Measurements from ENCODE around the gene KRTAP9-4.

The KRTAP9-4 gene

GRCh38 chr17:41256291-41256685, 6.8 kb downstream of the KRTAP9-4 start:
- TF ChIP-seq SIN3A (IDR thresholded peaks at IDR 0.05; ENCODE audit: borderline replicate concordance, insufficient read depth, low read length) (no peak), REST (IDR thresholded peaks at IDR 0.05; ENCODE audit: insufficient read depth in 1 of 2, low read depth in 2 of 2, low read length in 2 of 2) (no peak), FOXP2 (optimal IDR thresholded peaks at IDR 0.05; ENCODE audit: borderline replicate concordance, extremely low read depth, extremely low read length, insufficient read depth) (no peak)

GRCh38 chr17:41258406-41258805, 8.9 kb downstream of the KRTAP9-4 start:
- TF ChIP-seq POLR2AphosphoS5 (IDR thresholded peaks at IDR 0.05; ENCODE audit: low read depth, low read length), result no peak
- no peak for TF ChIP-seq FOXP2 (optimal IDR thresholded peaks at IDR 0.05; ENCODE audit: borderline replicate concordance, extremely low read depth, extremely low read length, insufficient read depth)
- no peak for TF ChIP-seq TAF1 (IDR thresholded peaks at IDR 0.05; ENCODE audit: borderline replicate concordance, insufficient read depth, low read length)
- TF ChIP-seq REST (IDR thresholded peaks at IDR 0.05; ENCODE audit: insufficient read depth in 1 of 2, low read depth in 2 of 2, low read length in 2 of 2), result no peak
- no peak for TF ChIP-seq SIN3A (IDR thresholded peaks at IDR 0.05; ENCODE audit: borderline replicate concordance, insufficient read depth, low read length)

GRCh38 chr17:41263212-41263611, 13.7 kb downstream of the KRTAP9-4 start:
- no peak for TF ChIP-seq FOXP2 (optimal IDR thresholded peaks at IDR 0.05; ENCODE audit: borderline replicate concordance, extremely low read depth, extremely low read length, insufficient read depth)
- TF ChIP-seq POLR2AphosphoS5 (IDR thresholded peaks at IDR 0.05; ENCODE audit: low read depth, low read length), result no peak
- no peak for TF ChIP-seq TAF1 (IDR thresholded peaks at IDR 0.05; ENCODE audit: borderline replicate concordance, insufficient read depth, low read length)
- no peak for TF ChIP-seq SIN3A (IDR thresholded peaks at IDR 0.05; ENCODE audit: borderline replicate concordance, insufficient read depth, low read length)
- no peak for TF ChIP-seq REST (IDR thresholded peaks at IDR 0.05; ENCODE audit: insufficient read depth in 1 of 2, low read depth in 2 of 2, low read length in 2 of 2)

- TF ChIP-seq FOXP2 (optimal IDR thresholded peaks at IDR 0.05; ENCODE audit: borderline replicate concordance, extremely low read depth, extremely low read length, insufficient read depth) (no peak), SIN3A (IDR thresholded peaks at IDR 0.05; ENCODE audit: borderline replicate concordance, insufficient read depth, low read length) (no peak), POLR2AphosphoS5 (IDR thresholded peaks at IDR 0.05; ENCODE audit: low read depth, low read length) (no peak), TAF1 (IDR thresholded peaks at IDR 0.05; ENCODE audit: borderline replicate concordance, insufficient read depth, low read length) (no peak), REST (IDR thresholded peaks at IDR 0.05; ENCODE audit: insufficient read depth in 1 of 2, low read depth in 2 of 2, low read length in 2 of 2) (no peak)
Observed at GRCh38 chr17:41264599-41264998, 15.1 kb downstream of the KRTAP9-4 start.

GRCh38 chr17:41265078-41265477, 15.6 kb downstream of the KRTAP9-4 start, which contains the start of gene KRTAP9-6:
Gene KRTAP9-6, plus strand, starts transcription at chr17:41265378. Its CDS starts 0 bp downstream, at chr17:41265378.
- TF ChIP-seq REST (IDR thresholded peaks at IDR 0.05; ENCODE audit: insufficient read depth in 1 of 2, low read depth in 2 of 2, low read length in 2 of 2) (no peak), TAF1 (IDR thresholded peaks at IDR 0.05; ENCODE audit: borderline replicate concordance, insufficient read depth, low read length) (no peak)
